Femur (tissue), 1 donor: ENCODE results near the gene CEP112.

Experiments used
- DNase-seq: peaks from one replicate; pipeline ENCODE4 v3.0.0-alpha.2; 2017

CEP112 gene

GRCh38 chr17:65627891-65628643, 563.9 kb downstream of the CEP112 start:
- DNase-seq = no peak

DNA sequence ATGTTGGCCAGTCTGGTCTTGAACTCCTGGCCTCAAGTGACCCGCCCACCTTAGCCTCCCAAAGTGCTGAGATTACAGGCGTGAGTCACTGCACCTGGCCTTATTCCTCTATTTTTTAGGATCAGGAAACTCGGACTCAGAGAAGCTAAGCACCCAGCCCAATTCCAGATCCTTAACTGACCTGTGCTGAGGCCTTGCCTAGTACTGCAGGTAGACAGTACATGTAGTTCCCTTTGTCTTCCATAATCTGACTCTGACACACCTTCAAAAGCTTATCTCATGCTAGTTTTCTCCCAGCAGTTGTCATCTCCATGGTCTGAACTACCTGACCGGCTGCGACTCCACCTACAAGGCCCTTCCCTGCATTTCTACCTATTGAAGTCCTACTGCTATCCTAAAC, 564.8 kb downstream of the CEP112 start:
- no peak for DNase-seq

- DNase-seq = no peak
Observed at GRCh38 chr17:65626451-65626850, 565.5 kb downstream of the CEP112 start.

GRCh38 chr17:65618516-65618915, 573.4 kb downstream of the CEP112 start:
- no peak for DNase-seq

DNA sequence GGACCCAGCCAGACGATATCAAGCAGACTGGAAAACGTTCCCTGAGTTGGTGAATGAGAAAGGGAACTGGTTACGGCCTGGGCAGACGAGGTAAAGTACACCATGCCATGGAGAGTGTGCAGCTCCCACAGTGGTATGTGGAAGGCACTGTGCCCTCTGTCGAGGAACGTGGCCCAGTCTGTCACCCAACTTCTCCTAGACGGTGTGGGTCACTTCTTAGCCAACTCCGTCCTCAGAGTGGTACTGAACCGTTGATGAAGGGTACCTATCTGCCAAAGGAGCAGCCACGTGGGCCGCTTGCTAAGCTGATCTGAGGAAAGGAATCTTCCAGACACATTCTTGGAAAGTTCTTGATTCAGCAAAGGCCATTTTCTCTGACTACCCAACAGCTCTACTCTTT, 574.4 kb downstream of the CEP112 start:
- DNase-seq = no peak

DNA sequence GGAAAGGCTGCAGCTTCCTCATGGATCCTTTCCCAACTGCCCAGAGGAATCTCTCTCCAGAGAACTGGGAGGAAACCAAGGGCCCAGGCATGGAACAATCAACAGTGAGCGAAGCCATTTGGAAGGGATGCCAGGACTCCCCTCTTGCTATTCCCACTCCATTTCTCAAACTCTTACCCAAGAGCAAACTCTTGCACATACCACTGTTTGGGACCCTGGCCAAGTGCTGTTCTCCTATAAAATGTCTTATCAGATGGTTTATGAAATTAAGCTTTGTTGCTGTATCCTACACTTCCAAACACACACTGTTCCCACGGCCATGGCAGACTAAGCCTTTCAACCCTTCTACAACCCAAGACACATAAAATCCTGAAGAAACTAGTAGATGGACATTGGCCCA, 582.2 kb downstream of the CEP112 start:
- DNase-seq = no peak

DNA sequence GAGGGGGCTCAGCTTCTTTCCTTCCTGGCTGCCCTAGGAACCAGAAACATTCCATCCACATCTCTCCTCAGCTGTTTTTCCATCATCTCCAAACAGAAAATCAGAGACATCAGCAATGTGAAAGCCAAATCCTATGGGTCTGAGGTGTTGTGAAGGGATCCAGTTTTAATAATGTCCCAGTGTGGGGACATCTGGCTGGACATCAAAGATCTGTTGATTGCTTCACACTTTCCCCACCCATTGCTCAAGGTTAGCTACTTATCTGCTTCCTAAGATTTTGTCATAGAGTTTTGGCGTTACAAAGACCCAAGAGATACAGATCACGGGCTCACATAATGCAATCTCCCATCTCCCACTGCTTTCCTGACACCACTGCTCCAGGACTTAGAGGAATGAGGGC, 582.6 kb downstream of the CEP112 start:
- DNase-seq = no peak

DNA sequence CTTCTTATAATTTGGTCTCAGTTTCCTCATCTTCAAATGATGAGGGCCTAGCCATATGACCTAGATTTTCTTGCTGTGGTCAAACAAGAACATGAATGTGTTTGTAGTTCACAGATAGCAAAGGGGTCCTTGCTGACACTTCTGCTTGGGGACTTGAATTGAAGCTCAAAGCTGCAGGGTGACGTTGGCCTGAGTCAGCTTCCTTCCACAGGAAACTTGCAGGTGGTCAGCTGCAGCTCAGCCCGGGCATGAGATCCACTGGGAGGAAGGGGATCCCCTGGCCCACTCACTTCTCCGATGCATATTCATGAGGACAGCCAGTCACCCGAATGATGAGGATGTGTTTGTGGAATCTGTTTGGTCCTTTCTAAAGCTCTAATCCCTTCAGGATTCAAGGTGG, 587.9 kb downstream of the CEP112 start:
- no peak for DNase-seq

DNA sequence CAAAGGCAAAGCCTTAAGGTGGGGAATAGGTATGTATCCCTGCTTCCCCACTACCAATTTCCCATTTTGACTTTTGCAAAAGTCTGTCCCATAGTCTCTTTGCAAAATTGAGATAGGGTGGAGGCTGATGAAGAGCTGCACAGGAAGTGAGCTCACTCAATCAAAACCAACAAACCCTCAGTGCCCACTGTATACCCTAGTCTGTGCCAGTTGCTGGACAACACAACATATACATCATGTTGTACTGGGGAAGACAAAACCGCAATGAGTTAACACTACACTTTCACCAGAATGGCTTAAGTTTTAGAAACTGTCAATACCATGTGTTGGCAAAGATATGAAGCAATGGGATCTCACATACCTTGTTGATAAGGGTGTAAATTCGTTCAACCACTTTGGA, 590.1 kb downstream of the CEP112 start:
- no peak for DNase-seq

DNA sequence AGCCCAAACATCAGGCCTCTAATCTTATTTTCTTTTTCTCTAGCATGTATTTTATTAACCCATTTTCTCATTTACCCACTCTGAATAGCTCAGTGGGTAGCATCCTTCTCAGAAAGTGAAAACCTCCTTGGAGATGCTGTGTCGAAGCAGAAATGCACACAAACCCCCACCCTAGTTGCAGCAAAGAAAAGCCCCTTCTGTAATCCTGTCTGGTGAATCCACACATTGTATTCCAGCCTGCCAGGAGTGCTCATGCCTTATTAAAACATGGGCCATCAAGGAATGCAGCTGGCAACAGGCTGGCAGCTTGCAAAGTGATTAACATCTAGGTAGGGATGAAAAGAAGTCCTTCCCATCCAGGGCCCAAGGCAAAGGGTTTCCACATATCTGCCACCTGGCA, 590.8 kb downstream of the CEP112 start:
- no peak for DNase-seq

- DNase-seq = no peak
Observed at GRCh38 chr17:65600518-65600917, 591.4 kb downstream of the CEP112 start.

GRCh38 chr17:65599650-65600049, 592.3 kb downstream of the CEP112 start:
- DNase-seq = no peak

DNA sequence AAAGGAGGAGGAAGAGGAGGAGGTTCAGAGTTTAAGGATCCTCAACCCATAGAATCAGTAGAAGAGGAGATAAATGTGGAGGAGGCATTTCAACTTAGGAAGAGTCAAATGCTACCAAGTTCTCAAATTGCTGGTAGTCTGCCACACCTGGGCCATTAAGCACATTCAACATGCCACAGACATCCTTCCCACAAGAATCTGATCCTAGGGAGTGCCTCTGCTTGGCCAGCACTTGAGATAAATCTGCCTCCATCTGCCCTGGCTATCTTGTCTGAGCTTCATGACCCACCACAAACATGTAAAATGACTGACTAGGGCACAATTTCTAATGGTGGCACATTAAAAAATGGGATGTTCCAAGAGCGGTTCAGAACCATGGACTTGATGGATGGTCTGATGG, 593.2 kb downstream of the CEP112 start:
- DNase-seq = no peak

DNA sequence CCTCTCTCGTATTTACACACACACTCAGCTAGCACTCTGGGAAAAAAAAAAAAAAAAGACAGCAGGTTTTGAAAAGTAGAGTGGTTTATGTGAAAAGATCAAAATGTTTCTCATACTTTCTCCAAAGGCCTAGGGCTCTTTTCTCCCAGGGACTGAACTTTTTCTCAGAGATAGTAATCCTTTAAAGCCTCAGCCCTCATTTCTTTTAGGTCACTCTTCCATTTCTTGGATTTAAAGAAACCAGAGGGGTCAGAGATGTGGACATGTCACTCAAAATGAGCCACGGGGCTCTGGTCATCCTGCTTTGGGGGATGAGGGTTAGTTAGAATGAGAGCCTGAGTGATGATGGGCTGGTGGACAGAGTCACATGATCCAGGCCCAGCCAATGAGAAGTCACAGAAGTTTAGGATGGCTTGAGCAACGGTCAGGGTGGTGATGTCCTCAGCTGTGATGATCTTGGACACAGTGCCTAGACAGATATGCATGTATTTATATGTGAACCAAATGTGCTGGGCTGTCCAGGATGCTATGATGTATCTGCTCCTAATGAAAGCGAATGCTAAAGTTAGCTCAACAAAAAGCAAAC, 596.8 kb downstream of the CEP112 start:
- no peak for DNase-seq

- DNase-seq = no peak
Observed at GRCh38 chr17:65593855-65594845, 597.8 kb downstream of the CEP112 start.

- no peak for DNase-seq
Observed at GRCh38 chr17:65593092-65593854, 598.7 kb downstream of the CEP112 start.

DNA sequence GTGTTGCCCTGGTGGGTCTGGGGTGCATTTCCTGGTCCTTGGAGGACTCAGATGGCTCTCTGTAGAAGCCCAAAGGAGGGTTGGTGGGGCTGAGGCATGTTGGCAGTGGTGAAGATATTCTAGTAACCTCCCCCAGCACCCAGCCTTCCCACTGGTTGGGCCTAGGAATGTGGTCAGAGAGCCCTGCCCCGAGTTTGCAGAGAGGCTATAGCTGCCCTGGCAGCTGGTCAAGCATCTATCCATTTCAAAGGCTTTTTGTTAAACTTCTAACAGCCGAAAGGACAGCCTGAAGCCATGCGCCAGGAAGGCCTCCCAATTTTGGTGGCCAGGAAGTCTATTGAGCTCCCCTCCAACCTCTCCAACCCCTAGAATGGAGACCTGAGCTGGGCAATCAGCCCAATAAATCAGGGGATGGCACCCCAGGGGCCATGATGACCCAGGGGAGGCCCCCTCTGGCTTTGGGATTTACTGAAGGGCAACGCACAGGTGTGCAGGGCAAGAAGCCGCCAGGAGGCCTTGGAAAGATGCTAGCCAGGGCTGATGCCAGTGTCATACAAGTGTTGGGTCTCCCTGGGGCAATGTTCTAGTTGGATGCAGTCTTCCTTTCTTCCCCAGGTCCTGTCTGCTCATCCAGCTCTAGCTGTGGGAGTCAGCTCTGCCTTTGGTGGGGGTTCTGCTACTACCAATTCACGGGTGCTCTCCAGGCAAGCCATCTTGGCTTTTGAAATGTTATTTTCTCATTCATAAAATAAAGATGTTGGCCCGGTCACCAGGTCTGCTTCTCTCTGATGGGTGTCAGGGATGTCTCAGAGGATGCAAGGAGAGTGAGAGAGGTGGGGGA, 599.6 kb downstream of the CEP112 start:
- no peak for DNase-seq

- no peak for DNase-seq
Observed at GRCh38 chr17:65589321-65589720, 602.6 kb downstream of the CEP112 start.

- no peak for DNase-seq
Observed at GRCh38 chr17:65588181-65588808, 603.6 kb downstream of the CEP112 start.

GRCh38 chr17:65587534-65588180, 604.3 kb downstream of the CEP112 start:
- DNase-seq = no peak

DNA sequence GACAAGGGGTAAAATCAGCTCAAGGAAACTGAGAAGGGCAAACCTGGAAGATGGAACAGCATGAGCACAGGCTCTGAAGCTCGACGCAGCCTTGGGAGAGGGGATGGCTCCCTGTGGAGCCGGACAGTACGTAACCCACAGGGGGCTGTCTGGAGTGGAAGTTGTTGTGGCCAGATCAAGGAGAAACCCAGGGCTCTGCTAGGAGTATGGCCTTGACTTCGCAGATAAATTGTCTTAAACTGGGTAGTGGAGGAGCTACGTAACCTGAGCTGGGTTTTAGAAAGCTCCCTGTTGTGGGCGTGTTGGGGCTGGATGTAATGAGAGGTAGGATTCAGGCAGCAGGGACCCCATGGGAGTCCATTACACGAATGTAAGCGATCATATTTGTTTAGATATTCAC, 605.0 kb downstream of the CEP112 start:
- no peak for DNase-seq
